Activated T-helper 2 cell treated with anti-CD3 and anti-CD28 coated beads, Interferon-gamma antibody, Interleukin-2, Interleukin-4, amounts not matched to agents 10 μg/mL and 5 μg/mL and 100 μg/mL, durations not matched to agents 14 hours and 24 hours and 36 hours (primary cell): ENCODE results near the gene CD47. TPM values are rescaled to one million over a fixed set of nuclear protein-coding genes. Genes with fewer than 3 reads are reported as not detected.

Experiments used
- DNase-seq: peaks from one replicate; pipeline ENCODE4 v3.0.0; 2021; ENCODE audit warnings: low spot score
- H3K27ac Mint-ChIP-seq: one replicate; pipeline ENCODE4 v1.8.0; 2021; ENCODE audit warnings: mixed read lengths
- H3K27me3 Mint-ChIP-seq: one replicate; pipeline ENCODE4 v1.8.0; 2021; ENCODE audit warnings: low read depth, mixed read lengths
- H3K36me3 Mint-ChIP-seq: one replicate; pipeline ENCODE4 v1.8.0; 2021; ENCODE audit warnings: low read depth, mixed read lengths
- H3K4me1 Mint-ChIP-seq: one replicate; pipeline ENCODE4 v1.8.0; 2021; ENCODE audit warnings: low read depth, mixed read lengths
- H3K4me3 Mint-ChIP-seq: one replicate; pipeline ENCODE4 v1.8.0; 2021; ENCODE audit warnings: low read depth, mild to moderate bottlenecking, moderate library complexity, mixed read lengths
- H3K9me3 Mint-ChIP-seq: one replicate; pipeline ENCODE4 v1.8.0; 2021; ENCODE audit warnings: mixed read lengths
- intact Hi-C: fragments of 100-400 bp; cut with micrococcal nuclease; formaldehyde crosslinking; loops from one replicate; pipeline ENCODE4 v1.15.1; 2023
- total RNA-seq: library from RNA; stranded (reverse); gene quantifications from 2 replicates; pipeline ENCODE4 v1.2.3, GENCODE V29; 2022

Gene CD47
- total RNA-seq, 1 donor from 2014 or later = 146 TPM

- DNase-seq = no peak
- H3K36me3 Mint-ChIP-seq = peaks cover 25% of the 10 kb centered on the region
- no peaks in the 10 kb centered on the region for H3K9me3 Mint-ChIP-seq
- intact Hi-C loops = no loop called here
- peak overlapping the region; percentile 91 for H3K4me3 Mint-ChIP-seq
- peaks cover 42% of the 10 kb centered on the region for H3K4me1 Mint-ChIP-seq
- H3K27me3 Mint-ChIP-seq = peaks cover 2% of the 10 kb centered on the region
- H3K27ac Mint-ChIP-seq = peak overlapping the region; percentile 58
Measured at GRCh38 chr3:108093616-108094015, 2.8 kb upstream of the CD47 start.

- Mint-ChIP-seq H3K4me3 (peak overlapping the region; percentile 91), H3K4me1 (peaks cover 38% of the 10 kb centered on the region), H3K9me3 (no peaks in the 10 kb centered on the region), H3K27ac (peak overlapping the region; percentile 58), H3K27me3 (peaks cover 2% of the 10 kb centered on the region), H3K36me3 (peaks cover 26% of the 10 kb centered on the region)
- intact Hi-C loops = no loop called here
- DNase-seq = no peak
Measured at GRCh38 chr3:108093021-108093420, 2.2 kb upstream of the CD47 start.

GRCh38 chr3:108092501-108092900, 1.7 kb upstream of the CD47 start:
- Mint-ChIP-seq H3K27me3 (peaks cover 2% of the 10 kb centered on the region), H3K4me3 (peak overlapping the region; percentile 91), H3K4me1 (peaks cover 38% of the 10 kb centered on the region), H3K9me3 (no peaks in the 10 kb centered on the region), H3K27ac (peak overlapping the region; percentile 96), H3K36me3 (peaks cover 31% of the 10 kb centered on the region)
- DNase-seq = no peak
- intact Hi-C loops = no loop called here

- Mint-ChIP-seq H3K9me3 (no peaks in the 10 kb centered on the region), H3K4me3 (peak overlapping the region; percentile 91), H3K36me3 (peaks cover 31% of the 10 kb centered on the region), H3K27ac (peak overlapping the region; percentile 96), H3K27me3 (peaks cover 2% of the 10 kb centered on the region), H3K4me1 (peaks cover 35% of the 10 kb centered on the region)
- DNase-seq = no peak
- intact Hi-C loops = loop anchor here (2.0 kb wide), 1 partner anchor 497 kb away; the partner anchor contains the start of genes CIP2A and DZIP3
Measured at GRCh38 chr3:108091498-108092250, 843 bp upstream of the CD47 start.

- H3K27ac Mint-ChIP-seq = peak overlapping the region; percentile 100
- peak; percentile 47 for DNase-seq
- H3K4me1 Mint-ChIP-seq = peaks cover 29% of the 10 kb centered on the region
- H3K9me3 Mint-ChIP-seq = no peaks in the 10 kb centered on the region
- H3K27me3 Mint-ChIP-seq = peaks cover 2% of the 10 kb centered on the region
- intact Hi-C loops = loop anchor here (1.0 to 2.0 kb wide), 2 partner anchors 10 to 499 kb away; partner anchors contain the start of genes CIP2A and DZIP3
- H3K36me3 Mint-ChIP-seq = peaks cover 31% of the 10 kb centered on the region
- peak overlapping the region; percentile 99 for H3K4me3 Mint-ChIP-seq
Measured at GRCh38 chr3:108090049-108090700, 656 bp downstream of the CD47 start.

GRCh38 chr3:108089579-108089978, 1.3 kb downstream of the CD47 start:
- Mint-ChIP-seq H3K27me3 (no peaks in the 10 kb centered on the region), H3K4me1 (peaks cover 24% of the 10 kb centered on the region), H3K4me3 (peak overlapping the region; percentile 99), H3K36me3 (peaks cover 26% of the 10 kb centered on the region), H3K9me3 (no peaks in the 10 kb centered on the region), H3K27ac (peak overlapping the region; percentile 100)
- intact Hi-C loops = loop anchor here (2.0 to 10.0 kb wide), 5 partner anchors 25 to 733 kb away; partner anchors contain the start of genes BBX, IFT57 and TRAT1
- DNase-seq = no peak

GRCh38 chr3:108088697-108089096, 2.1 kb downstream of the CD47 start:
- peaks cover 26% of the 10 kb centered on the region for H3K36me3 Mint-ChIP-seq
- peaks cover 22% of the 10 kb centered on the region for H3K4me1 Mint-ChIP-seq
- peak overlapping the region; percentile 66 for H3K4me3 Mint-ChIP-seq
- no peaks in the 10 kb centered on the region for H3K9me3 Mint-ChIP-seq
- no peaks in the 10 kb centered on the region for H3K27me3 Mint-ChIP-seq
- H3K27ac Mint-ChIP-seq = peak overlapping the region; percentile 30
- peak; percentile 50 for DNase-seq
- intact Hi-C loops = loop anchor here (1.0 to 10.0 kb wide), 8 partner anchors 24 to 734 kb away; partner anchors contain the start of genes BBX, HHLA2, IFT57 and TRAT1

- Mint-ChIP-seq H3K27ac (peak overlapping the region; percentile 66), H3K36me3 (peaks cover 26% of the 10 kb centered on the region), H3K4me1 (peaks cover 18% of the 10 kb centered on the region), H3K4me3 (peak overlapping the region; percentile 64), H3K9me3 (no peaks in the 10 kb centered on the region), H3K27me3 (no peaks in the 10 kb centered on the region)
- intact Hi-C loops = loop anchor here (1.0 to 10.0 kb wide), 8 partner anchors 23 to 734 kb away; partner anchors contain the start of genes BBX, HHLA2, IFT57 and TRAT1
- DNase-seq = no peak
Measured at GRCh38 chr3:108088146-108088545, 2.7 kb downstream of the CD47 start.

- no peak for DNase-seq
- intact Hi-C loops = loop anchor here (1.0 to 10.0 kb wide), 6 partner anchors 144 to 736 kb away; partner anchors contain the start of genes BBX and TRAT1
- H3K9me3 Mint-ChIP-seq = no peaks in the 10 kb centered on the region
- peaks cover 13% of the 10 kb centered on the region for H3K4me1 Mint-ChIP-seq
- H3K27me3 Mint-ChIP-seq = no peaks in the 10 kb centered on the region
- no peak overlapping the region for H3K27ac Mint-ChIP-seq
- peaks cover 14% of the 10 kb centered on the region for H3K36me3 Mint-ChIP-seq
- no peak overlapping the region for H3K4me3 Mint-ChIP-seq
Measured at GRCh38 chr3:108086653-108087052, 4.2 kb downstream of the CD47 start.

GRCh38 chr3:108085810-108086350, 5.0 kb downstream of the CD47 start:
- no peak overlapping the region for H3K4me3 Mint-ChIP-seq
- no peak overlapping the region for H3K27ac Mint-ChIP-seq
- H3K36me3 Mint-ChIP-seq = peaks cover 14% of the 10 kb centered on the region
- DNase-seq = no peak
- no peaks in the 10 kb centered on the region for H3K9me3 Mint-ChIP-seq
- peaks cover 19% of the 10 kb centered on the region for H3K4me1 Mint-ChIP-seq
- no peaks in the 10 kb centered on the region for H3K27me3 Mint-ChIP-seq
- intact Hi-C loops = loop anchor here (1.0 to 10.0 kb wide), 6 partner anchors 144 to 736 kb away; partner anchors contain the start of genes BBX and TRAT1

GRCh38 chr3:108085370-108085769, 5.5 kb downstream of the CD47 start:
- Mint-ChIP-seq H3K9me3 (no peaks in the 10 kb centered on the region), H3K4me1 (peaks cover 22% of the 10 kb centered on the region), H3K4me3 (no peak overlapping the region), H3K36me3 (peaks cover 17% of the 10 kb centered on the region), H3K27me3 (no peaks in the 10 kb centered on the region), H3K27ac (no peak overlapping the region)
- intact Hi-C loops = loop anchor here (5.0 to 10.0 kb wide), 3 partner anchors 158 to 737 kb away; partner anchors contain the start of genes BBX and TRAT1
- DNase-seq = no peak

- H3K4me1 Mint-ChIP-seq = peaks cover 58% of the 10 kb centered on the region
- no peaks in the 10 kb centered on the region for H3K9me3 Mint-ChIP-seq
- intact Hi-C loops = loop anchor here (10.0 kb wide), 1 partner anchor 555 kb away; the partner anchor contains the start of gene BBX
- no peak for DNase-seq
- H3K27ac Mint-ChIP-seq = no peak overlapping the region
- H3K27me3 Mint-ChIP-seq = no peaks in the 10 kb centered on the region
- H3K36me3 Mint-ChIP-seq = peaks cover 52% of the 10 kb centered on the region
- no peak overlapping the region for H3K4me3 Mint-ChIP-seq
Measured at GRCh38 chr3:108079877-108080276, 11.0 kb downstream of the CD47 start.
